H9 (cell line): ENCODE data around the gene CNPPD1. TPM values are rescaled to one million over a fixed set of nuclear protein-coding genes. Genes with fewer than 3 reads are reported as not detected.

ENCODE experiments used
- DNase-seq: peaks from one replicate; pipeline ENCODE4 v3.0.0-alpha.2; 2017
- H2AFZ ChIP-seq: one replicate; pipeline ENCODE4 v1.6.1; 2013; ENCODE audit warnings: mild to moderate bottlenecking, low read length, control low read depth, moderate library complexity
- H2AK5ac ChIP-seq: 2 replicates; pipeline ENCODE4 v1.6.1; 2013; ENCODE audit warnings: low read length, control low read depth, mixed read lengths; ENCODE audit not compliant: insufficient read length
- H2BK120ac ChIP-seq: one replicate; pipeline ENCODE4 v1.6.1; 2013; ENCODE audit warnings: low read depth, mild to moderate bottlenecking, low read length, control low read depth, inconsistent platforms; ENCODE audit not compliant: poor library complexity, severe bottlenecking
- H2BK12ac ChIP-seq: 2 replicates; pipeline ENCODE4 v1.6.1; 2013; ENCODE audit warnings: low read length, control low read depth, mixed read lengths, low read depth; ENCODE audit not compliant: insufficient read length
- H2BK15ac ChIP-seq: 2 replicates; pipeline ENCODE4 v1.6.1; 2013; ENCODE audit warnings: low read depth, low read length, control low read depth
- H2BK20ac ChIP-seq: one replicate; pipeline ENCODE4 v1.6.1; 2013; ENCODE audit warnings: low read depth, mild to moderate bottlenecking, low read length, control low read depth, inconsistent platforms; ENCODE audit not compliant: poor library complexity, severe bottlenecking
- H2BK5ac ChIP-seq: 2 replicates; pipeline ENCODE4 v1.6.1; 2013; ENCODE audit warnings: low read length, control low read depth, mixed read lengths; ENCODE audit not compliant: insufficient read length
- H3K14ac ChIP-seq: 2 replicates; pipeline ENCODE4 v1.6.1; 2013; ENCODE audit warnings: low read length, control low read depth; ENCODE audit not compliant: insufficient read depth
- H3K18ac ChIP-seq: 2 replicates; pipeline ENCODE4 v1.6.1; 2013; ENCODE audit warnings: low read depth, mild to moderate bottlenecking, mixed read lengths, low read length, control low read depth; ENCODE audit not compliant: insufficient read length
- H3K23ac ChIP-seq: 2 replicates; pipeline ENCODE4 v1.6.1; 2013; ENCODE audit warnings: low read length, control low read depth, mixed read lengths, low read depth; ENCODE audit not compliant: insufficient read length
- H3K23me2 ChIP-seq: 2 replicates; pipeline ENCODE4 v1.6.1; 2013; ENCODE audit warnings: low read depth, mild to moderate bottlenecking, mixed read lengths, low read length, control low read depth; ENCODE audit not compliant: insufficient read length, poor library complexity, severe bottlenecking
- H3K27ac ChIP-seq: 2 replicates; pipeline ENCODE4 v1.5.1; 2013; ENCODE audit warnings: low read length, control low read depth, mixed read lengths, low read depth; ENCODE audit not compliant: insufficient read length
- H3K27me3 ChIP-seq: 2 replicates; pipeline ENCODE4 v1.6.1; 2013; ENCODE audit warnings: low read length, control low read depth, inconsistent platforms; ENCODE audit not compliant: insufficient read depth
- H3K4ac ChIP-seq: 2 replicates; pipeline ENCODE4 v1.6.1; 2013; ENCODE audit warnings: low read depth, mild to moderate bottlenecking, control low read depth, inconsistent platforms, low read length, moderate library complexity
- H3K4me1 ChIP-seq: 2 replicates; pipeline ENCODE4 v1.6.1; 2013; ENCODE audit warnings: low read length, control low read depth, inconsistent platforms; ENCODE audit not compliant: insufficient read depth
- H3K4me2 ChIP-seq: 2 replicates; pipeline ENCODE4 v1.6.1; 2013; ENCODE audit warnings: low read length, control low read depth, mixed read lengths; ENCODE audit not compliant: insufficient read length, insufficient read depth
- H3K56ac ChIP-seq: 2 replicates; pipeline ENCODE4 v1.6.1; 2013; ENCODE audit warnings: low read depth, mild to moderate bottlenecking, mixed read lengths, low read length, control low read depth; ENCODE audit not compliant: insufficient read length
- H3K79me1 ChIP-seq: 2 replicates; pipeline ENCODE4 v1.6.1; 2013; ENCODE audit warnings: low read depth, mild to moderate bottlenecking, moderate library complexity, low read length, control low read depth, inconsistent platforms; ENCODE audit not compliant: insufficient read depth, poor library complexity, severe bottlenecking
- H3K79me2 ChIP-seq: 2 replicates; pipeline ENCODE4 v1.6.1; 2013; ENCODE audit warnings: low read length, control low read depth, inconsistent platforms; ENCODE audit not compliant: insufficient read depth
- H3K9ac ChIP-seq: 2 replicates; pipeline ENCODE4 v1.6.1; 2013; ENCODE audit warnings: low read length, control low read depth, mixed read lengths; ENCODE audit not compliant: insufficient read length; ENCODE audit errors: extremely low read depth
- H3K9me3 ChIP-seq: one replicate; pipeline ENCODE4 v1.6.1; 2013; ENCODE audit warnings: low read depth, low read length, inconsistent platforms; ENCODE audit not compliant: control insufficient read depth
- H3T11ph ChIP-seq: one replicate; pipeline ENCODE4 v1.6.1; 2013; ENCODE audit warnings: mild to moderate bottlenecking, low read length, control low read depth, inconsistent platforms
- H4K20me1 ChIP-seq: one replicate; pipeline ENCODE4 v1.6.1; 2013; ENCODE audit not compliant: control insufficient read depth, insufficient read length, insufficient read depth
- H4K5ac ChIP-seq: 2 replicates; pipeline ENCODE4 v1.6.1; 2013; ENCODE audit warnings: low read depth, mild to moderate bottlenecking, mixed read lengths, low read length, control low read depth; ENCODE audit not compliant: insufficient read length
- H4K8ac ChIP-seq: replicated peaks from 2 replicates; pipeline ENCODE4 v1.6.1; 2013; ENCODE audit warnings: low read length, control low read depth, mixed read lengths, low read depth; ENCODE audit not compliant: insufficient read length
- H4K91ac ChIP-seq: 2 replicates; pipeline ENCODE4 v1.6.1; 2013; ENCODE audit warnings: low read depth, mild to moderate bottlenecking, moderate library complexity, mixed read lengths, low read length, control low read depth; ENCODE audit not compliant: insufficient read length
- H3K27ac Mint-ChIP-seq, 3 experiments: 2 replicates in 2 of 3; 3 replicates in 1 of 3; pipeline ENCODE4 v1.8.0; 2020 to 2021; ENCODE audit warnings: mixed read lengths in 3 of 3, mild to moderate bottlenecking in 1 of 3, moderate library complexity in 1 of 3
- H3K27me3 Mint-ChIP-seq: 2 replicates; pipeline ENCODE4 v1.8.0; 2021; ENCODE audit warnings: low read depth, mild to moderate bottlenecking, moderate library complexity, mixed read lengths
- H3K36me3 Mint-ChIP-seq, 3 experiments: 2 replicates in 2 of 3; 3 replicates in 1 of 3; pipeline ENCODE4 v1.8.0; 2020 to 2021; ENCODE audit warnings: low read depth in 3 of 3, mixed read lengths in 3 of 3; ENCODE audit not compliant: insufficient read depth in 1 of 3
- H3K4me1 Mint-ChIP-seq, 2 experiments: 2 replicates each; pipeline ENCODE4 v1.8.0; 2020; ENCODE audit warnings: mixed read lengths in 2 of 2
- H3K4me3 Mint-ChIP-seq, 2 experiments: 2 replicates in 1 of 2; 3 replicates in 1 of 2; pipeline ENCODE4 v1.8.0; 2020 to 2021; ENCODE audit warnings: mild to moderate bottlenecking in 2 of 2, mixed read lengths in 2 of 2, moderate library complexity in 1 of 2
- H3K9me3 Mint-ChIP-seq, 2 experiments: 2 replicates in 1 of 2; 3 replicates in 1 of 2; pipeline ENCODE4 v1.8.0; 2020; ENCODE audit warnings: mild to moderate bottlenecking in 2 of 2, mixed read lengths in 2 of 2, moderate library complexity in 1 of 2
- CTCF ChIP-seq: fragments of 200-600 bp; sonication (generic); conservative IDR thresholded peaks from 3 replicates; pipeline ENCODE4 v1.8.0; 2021; ENCODE audit warnings: antibody characterized with exemption, mild to moderate bottlenecking
- WGBS: extraction: QIAGEN DNeasy Blood & Tissue Kit; methylation state at CpG from one replicate; pipeline ENCODE4 v1.1.7; 2013; ENCODE audit warnings: missing lambda C conversion rate, low lambda C conversion rate, mixed read lengths; ENCODE audit not compliant: insufficient read length; ENCODE audit errors: extremely low coverage; 5-methylcytosine and 5-hydroxymethylcytosine counted together
- total RNA-seq: library from RNA; stranded (reverse); gene quantifications from 2 replicates; pipeline ENCODE4 v1.2.1, GENCODE V29; 2021

CNPPD1 gene
- total RNA-seq, 1 experiment from 2014 or later: 33.0 TPM

- Mint-ChIP-seq H3K4me1 (peaks cover 12 to 13% of the 10 kb centered on the region in 2 experiments), H3K36me3 (no peaks in the 10 kb centered on the region), H3K27me3 (peaks cover 18% of the 10 kb centered on the region), H3K9me3 (no peaks in the 10 kb centered on the region), H3K4me3 (no peak overlapping the region), H3K27ac (no peak overlapping the region)
- Histone ChIP-seq H2BK5ac (no peak overlapping the region), H3K4ac (no peak overlapping the region), H3K56ac (no peak overlapping the region), H4K8ac (no peak overlapping the region), H3K23me2 (peaks cover 5% of the 10 kb centered on the region), H2BK120ac (no peak overlapping the region), H3K14ac (no peak overlapping the region), H4K91ac (no peak overlapping the region), H3K9me3 (no peaks in the 10 kb centered on the region), H3K18ac (no peak overlapping the region), H4K20me1 (no peaks in the 10 kb centered on the region), H3K4me1 (no peaks in the 10 kb centered on the region), H2BK15ac (no peak overlapping the region), H2BK12ac (no peak overlapping the region), H2AFZ (no peak overlapping the region), H3K27ac (no peak overlapping the region), H3K27me3 (no peaks in the 10 kb centered on the region; the same call in 1 of the 2 replicates), H2BK20ac (no peak overlapping the region), H3K9ac (no peak overlapping the region), H3K79me1 (no peaks in the 10 kb centered on the region), H3T11ph (no peak overlapping the region), H3K79me2 (no peaks in the 10 kb centered on the region), H3K4me2 (no peak overlapping the region), H4K5ac (no peak overlapping the region), H2AK5ac (no peak overlapping the region), H3K23ac (no peak overlapping the region)
- no peak for TF ChIP-seq CTCF
- no peak for DNase-seq
- WGBS: no CpG with 5 or more reads among the region's 6 CpGs
Measured at GRCh38 chr2:219163156-219163555, 13.6 kb downstream of the CNPPD1 start.
